ENCODE data around the gene C10orf67.
"Not testable (repeated sequence)": the region's sequence is repeated elsewhere in the genome, so short reads cannot be mapped to it uniquely, and the experiment has no call there.

Gene C10orf67

GRCh38 chr10:23362069-23362830, 17.7 kb upstream of the C10orf67 start:
- FAIRE-seq: no peak

GRCh38 chr10:23361665-23362064, 17.1 kb upstream of the C10orf67 start:
- FAIRE-seq: no peak

DNA sequence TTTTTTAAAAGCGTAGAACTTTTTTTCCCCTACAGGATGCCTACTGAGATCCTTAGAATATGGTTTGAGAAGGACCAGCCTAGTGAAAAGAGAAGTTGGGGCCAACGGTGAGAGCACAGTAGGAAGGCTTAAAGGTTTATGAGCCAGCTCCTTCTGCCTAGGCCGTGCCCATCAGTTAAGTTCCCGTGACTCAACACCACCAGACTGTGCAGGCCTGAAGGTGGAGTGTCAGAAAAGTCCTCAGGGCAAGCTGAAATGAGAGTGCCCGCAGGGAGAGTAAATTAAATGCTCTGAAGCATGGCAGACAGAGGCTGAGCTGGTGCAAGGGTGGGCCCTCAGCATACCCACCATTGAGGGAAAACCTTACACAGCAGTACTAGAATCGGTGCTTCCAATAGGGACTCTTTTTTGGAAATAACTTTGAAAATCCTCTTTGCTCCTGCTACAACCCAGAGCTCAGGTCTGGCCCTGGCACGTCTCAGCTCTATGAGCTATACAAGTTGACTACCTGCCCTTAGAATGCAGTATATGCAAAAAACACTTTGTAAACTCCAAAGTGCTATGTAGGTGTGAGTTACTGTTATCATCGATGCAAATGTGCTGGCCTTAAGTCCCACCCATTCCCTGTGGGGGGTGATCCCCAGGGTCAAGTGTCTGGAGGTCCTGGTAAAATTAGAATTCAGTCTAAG, 15.2 kb upstream of the C10orf67 start:
- FAIRE-seq: no peak

- FAIRE-seq: no peak
Observed at GRCh38 chr10:23358357-23358756, 13.8 kb upstream of the C10orf67 start.

DNA sequence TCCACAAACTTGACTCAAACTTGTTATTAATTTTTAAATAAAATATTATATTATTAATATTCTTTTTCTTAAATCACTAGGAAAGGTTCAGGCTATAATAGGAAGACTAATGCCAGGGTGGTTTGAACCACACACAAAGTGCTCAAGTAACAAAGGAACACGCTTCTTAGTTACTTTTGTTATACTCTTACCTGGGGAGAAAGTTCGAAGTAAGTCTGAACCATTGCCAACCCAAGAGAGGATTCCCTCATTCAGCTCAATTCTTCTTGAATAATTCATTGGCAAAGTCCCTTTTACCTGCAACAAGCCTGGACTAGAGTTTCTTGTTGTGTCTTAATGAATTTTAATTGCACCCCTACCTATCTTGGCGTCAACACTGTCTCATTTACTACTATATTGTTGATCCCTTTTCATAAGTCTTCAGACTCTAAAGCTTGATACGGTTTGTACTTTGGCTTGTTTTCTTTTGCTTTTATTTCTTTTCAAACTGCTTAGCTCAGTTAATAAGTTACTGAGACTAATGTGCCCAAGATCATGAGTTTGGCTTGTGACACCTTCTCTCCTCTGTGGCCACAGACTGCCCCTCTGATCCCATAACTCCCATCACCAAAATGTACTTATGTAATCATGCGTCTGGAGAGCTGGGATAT, 10.2 kb upstream of the C10orf67 start:
- no peak for FAIRE-seq

- no peak for FAIRE-seq
Observed at GRCh38 chr10:23351926-23352519, 7.4 kb upstream of the C10orf67 start.

DNA sequence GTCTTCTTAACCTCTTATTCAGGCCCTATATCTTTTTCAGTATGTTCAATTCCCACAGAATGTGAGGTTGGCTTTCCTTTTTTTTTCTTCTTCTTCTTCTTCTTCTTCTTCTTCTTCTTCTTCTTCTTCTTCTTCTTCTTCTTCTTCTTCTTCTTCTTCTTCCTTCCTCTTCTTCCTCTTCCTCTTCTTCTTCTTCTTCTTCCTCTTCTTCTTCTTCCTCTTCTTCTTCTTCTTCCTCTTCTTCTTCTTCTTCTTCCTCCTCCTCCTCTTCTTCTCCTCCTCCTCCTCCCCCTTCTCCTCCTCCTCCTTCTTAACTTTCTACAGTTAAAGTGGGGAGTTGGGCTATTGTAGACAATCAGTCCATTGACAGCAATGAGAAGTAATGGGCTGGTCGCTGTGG, 6.1 kb upstream of the C10orf67 start:
- FAIRE-seq: not testable (repeated sequence)

DNA sequence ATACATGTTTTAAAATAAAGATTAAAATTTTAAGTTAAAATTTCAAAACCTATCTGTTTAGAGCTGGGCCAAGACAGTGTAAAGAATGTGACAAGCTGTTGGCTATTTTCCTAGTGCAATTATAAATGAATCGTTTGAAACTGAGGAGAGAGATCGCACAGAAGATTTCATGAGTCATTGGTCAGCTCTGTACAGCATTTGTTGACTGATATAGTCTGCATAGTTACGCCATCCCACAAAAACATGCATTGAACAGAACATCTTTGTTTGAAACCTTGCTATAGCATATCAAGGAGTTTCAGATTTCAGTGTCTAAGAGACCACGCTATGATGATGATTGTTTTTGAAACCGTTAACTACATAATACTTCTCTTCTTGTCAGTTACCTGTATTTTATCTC, 1.3 kb upstream of the C10orf67 start:
- FAIRE-seq: no peak

DNA sequence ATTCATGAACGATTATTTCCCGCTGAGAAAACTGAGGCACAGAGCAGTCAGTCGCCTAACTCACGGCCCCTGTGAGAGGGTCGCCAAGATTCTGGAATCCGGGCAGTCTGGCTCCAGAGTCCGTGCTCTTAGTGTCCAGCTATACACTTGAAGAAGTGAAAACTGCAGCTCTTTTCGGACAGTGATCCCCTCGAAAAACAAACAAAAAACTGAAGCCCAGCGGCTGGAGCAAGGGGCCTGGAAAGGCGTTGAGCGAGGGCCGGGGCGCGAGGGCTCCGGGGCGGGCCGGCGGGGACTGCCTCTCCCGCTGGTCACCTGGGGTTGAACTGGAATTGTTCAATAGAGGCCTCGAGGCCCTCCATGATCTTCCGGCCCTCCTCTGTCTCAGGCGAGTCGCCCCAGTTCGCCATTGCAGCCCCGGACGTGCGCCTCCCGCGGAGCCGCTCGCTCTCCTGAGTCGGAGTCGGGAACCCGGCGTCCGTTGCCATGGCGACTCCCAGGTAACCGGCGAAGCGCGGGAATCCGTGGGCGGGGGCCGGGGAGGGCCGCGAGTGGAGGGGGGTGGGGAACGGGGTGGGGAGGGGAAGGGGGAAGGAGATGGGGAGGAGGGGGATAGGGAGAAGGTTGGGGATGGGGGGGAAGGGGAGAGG, 881 bp downstream of the C10orf67 start:
- no peak for FAIRE-seq

DNA sequence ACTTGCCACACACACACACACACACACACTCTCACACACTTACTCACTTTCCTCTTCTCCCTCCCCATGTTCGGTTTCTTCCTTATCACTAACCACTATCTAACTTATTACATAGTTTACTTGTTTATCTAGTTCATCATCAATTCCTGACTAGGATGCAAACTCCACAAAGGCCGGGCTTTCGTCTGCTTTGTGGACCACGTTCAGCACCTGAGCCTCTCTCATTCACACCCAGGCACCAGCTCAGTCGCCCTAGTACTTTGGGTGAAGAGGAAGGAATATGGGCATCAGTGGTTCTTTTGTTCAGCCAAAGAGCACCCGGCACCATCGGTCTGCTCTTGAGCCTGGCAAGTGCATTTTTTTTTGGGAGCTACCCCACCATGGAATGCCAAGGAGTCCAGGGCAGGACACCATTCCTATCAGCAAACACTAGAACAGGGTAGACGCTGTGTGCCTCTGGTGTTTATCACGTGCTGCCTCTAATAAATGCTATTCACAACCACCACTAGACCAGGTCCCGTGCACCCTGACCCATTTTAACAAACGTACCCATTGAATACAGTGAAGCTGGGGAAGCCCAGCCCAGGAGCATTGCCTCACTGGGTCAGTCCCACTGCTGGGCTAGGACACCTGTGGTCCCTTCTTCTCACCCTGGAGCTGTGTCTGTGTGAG, 2.2 kb downstream of the C10orf67 start:
- no peak for FAIRE-seq

DNA sequence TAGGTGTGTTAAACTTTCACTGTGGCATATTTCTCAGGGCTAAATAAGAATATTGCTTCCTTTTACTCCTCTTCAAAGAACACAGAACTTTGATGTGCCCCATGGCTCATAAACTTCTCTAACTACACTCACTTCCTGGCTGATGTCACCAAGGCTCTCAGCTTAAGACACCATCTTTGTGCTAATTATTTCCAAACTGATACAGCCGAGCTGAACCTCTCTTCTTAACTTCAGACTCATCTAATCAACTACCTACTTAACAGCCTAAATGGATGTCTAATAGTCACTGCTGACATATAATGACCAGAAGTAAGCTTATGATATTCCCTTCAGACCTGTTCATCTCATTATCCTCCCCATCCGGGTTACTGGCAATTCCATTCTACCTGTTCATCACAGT, 3.6 kb downstream of the C10orf67 start:
- no peak for FAIRE-seq

DNA sequence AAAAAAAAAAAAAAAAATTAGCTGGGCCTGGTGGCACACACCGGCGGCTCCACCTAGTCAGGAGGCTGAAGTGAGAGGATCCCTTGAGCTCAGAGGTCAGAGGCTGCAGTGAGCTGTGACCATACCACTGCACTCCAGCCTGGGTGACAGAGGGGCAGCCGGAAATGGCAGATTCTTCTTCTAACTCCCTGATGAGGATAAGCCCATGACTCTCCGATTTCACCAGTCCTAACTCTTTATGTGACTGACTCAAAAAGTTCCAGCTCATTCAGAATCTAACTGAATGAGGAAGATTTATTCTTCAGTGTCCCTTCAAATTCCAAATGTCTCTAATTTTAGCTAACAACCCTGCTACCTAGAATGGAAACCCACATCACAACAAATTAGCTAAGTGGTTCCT, 4.2 kb downstream of the C10orf67 start:
- FAIRE-seq: no peak

GRCh38 chr10:23338886-23339285, 5.7 kb downstream of the C10orf67 start:
- FAIRE-seq: no peak

- no peak for FAIRE-seq
Observed at GRCh38 chr10:23338155-23338828, 6.3 kb downstream of the C10orf67 start.

GRCh38 chr10:23337616-23338015, 7.0 kb downstream of the C10orf67 start:
- FAIRE-seq: no peak

GRCh38 chr10:23331567-23332301, 12.9 kb downstream of the C10orf67 start:
- FAIRE-seq: no peak

- no peak for FAIRE-seq
Observed at GRCh38 chr10:23330948-23331347, 13.6 kb downstream of the C10orf67 start.

GRCh38 chr10:23326544-23327307, 17.9 kb downstream of the C10orf67 start:
- no peak for FAIRE-seq

DNA sequence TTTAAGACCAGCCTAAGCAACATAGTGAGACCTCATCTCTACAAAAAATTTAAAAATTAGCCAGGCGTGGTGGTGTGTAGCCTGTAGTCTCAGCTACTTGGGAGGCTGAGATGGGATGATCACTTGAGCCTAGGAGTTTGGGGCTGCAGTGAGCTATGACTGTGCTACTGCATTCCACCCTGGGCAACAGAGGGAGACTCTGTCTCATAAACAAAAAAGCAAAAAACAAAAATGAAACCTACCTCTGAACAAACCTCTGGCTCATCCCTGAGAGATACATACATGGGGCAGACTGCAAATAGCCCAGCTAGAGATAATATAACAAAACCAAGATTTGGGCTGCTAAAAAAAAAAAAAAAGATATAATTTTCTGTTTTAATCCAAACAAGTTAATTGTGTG, 19.5 kb downstream of the C10orf67 start:
- FAIRE-seq: no peak

- no peak for FAIRE-seq
Observed at GRCh38 chr10:23324351-23324750, 20.2 kb downstream of the C10orf67 start.
